WERI-Rb-1 (cell line): ENCODE data around the gene MSH3.

Source experiments
- DNase-seq: peaks from one replicate; pipeline ENCODE4 v3.0.0-alpha.2; 2020
- H3K27ac ChIP-seq: fragments of 250-450 bp; sonication (Bioruptor Pico); 2 replicates; pipeline ENCODE4 v1.5.1; 2020; ENCODE audit warnings: mild to moderate bottlenecking, moderate library complexity
- H3K27me3 ChIP-seq: fragments of 250-450 bp; sonication (Bioruptor Pico); 2 replicates; pipeline ENCODE4 v1.5.1; 2021; ENCODE audit warnings: mild to moderate bottlenecking, low read depth, moderate library complexity; ENCODE audit not compliant: insufficient read depth, severe bottlenecking
- H3K36me3 ChIP-seq: fragments of 250-450 bp; sonication (Bioruptor Pico); 2 replicates; pipeline ENCODE4 v1.5.1; 2020; ENCODE audit warnings: mild to moderate bottlenecking, moderate library complexity
- H3K4me3 ChIP-seq: 2 replicates; pipeline ENCODE4 v1.5.1; 2011; ENCODE audit warnings: low read depth, mild to moderate bottlenecking, control low read depth, low read length
- H3K9me3 ChIP-seq: fragments of 250-450 bp; sonication (Bioruptor Pico); 2 replicates; pipeline ENCODE4 v1.5.1; 2021; ENCODE audit warnings: mild to moderate bottlenecking, moderate library complexity; ENCODE audit not compliant: severe bottlenecking
- TF ChIP-seq, protein P1 (sequence below): IDR thresholded peaks from 2 replicates; pipeline ENCODE4 v1.5.1; 2011; ENCODE audit warnings: low read depth, mild to moderate bottlenecking, control low read depth, inconsistent platforms, low read length

MSH3 gene

GRCh38 chr5:80759866-80760577 is 105.6 kb downstream of the MSH3 start:
- Histone ChIP-seq H3K27ac (no peak overlapping the region), H3K36me3 (no peaks in the 10 kb centered on the region), H3K4me3 (no peak overlapping the region), H3K9me3 (no peaks in the 10 kb centered on the region), H3K27me3 (no peaks in the 10 kb centered on the region)
- TF ChIP-seq, protein P1, sequence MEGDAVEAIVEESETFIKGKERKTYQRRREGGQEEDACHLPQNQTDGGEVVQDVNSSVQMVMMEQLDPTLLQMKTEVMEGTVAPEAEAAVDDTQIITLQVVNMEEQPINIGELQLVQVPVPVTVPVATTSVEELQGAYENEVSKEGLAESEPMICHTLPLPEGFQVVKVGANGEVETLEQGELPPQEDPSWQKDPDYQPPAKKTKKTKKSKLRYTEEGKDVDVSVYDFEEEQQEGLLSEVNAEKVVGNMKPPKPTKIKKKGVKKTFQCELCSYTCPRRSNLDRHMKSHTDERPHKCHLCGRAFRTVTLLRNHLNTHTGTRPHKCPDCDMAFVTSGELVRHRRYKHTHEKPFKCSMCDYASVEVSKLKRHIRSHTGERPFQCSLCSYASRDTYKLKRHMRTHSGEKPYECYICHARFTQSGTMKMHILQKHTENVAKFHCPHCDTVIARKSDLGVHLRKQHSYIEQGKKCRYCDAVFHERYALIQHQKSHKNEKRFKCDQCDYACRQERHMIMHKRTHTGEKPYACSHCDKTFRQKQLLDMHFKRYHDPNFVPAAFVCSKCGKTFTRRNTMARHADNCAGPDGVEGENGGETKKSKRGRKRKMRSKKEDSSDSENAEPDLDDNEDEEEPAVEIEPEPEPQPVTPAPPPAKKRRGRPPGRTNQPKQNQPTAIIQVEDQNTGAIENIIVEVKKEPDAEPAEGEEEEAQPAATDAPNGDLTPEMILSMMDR, result no peak
- DNase-seq, result no peak

- TF ChIP-seq, protein P1, result no peak
- no peaks in the 10 kb centered on the region for H3K27me3 ChIP-seq
- H3K9me3 ChIP-seq, result no peaks in the 10 kb centered on the region
- no peak for DNase-seq
- H3K36me3 ChIP-seq, result no peaks in the 10 kb centered on the region
- H3K4me3 ChIP-seq, result no peak overlapping the region
- no peak overlapping the region for H3K27ac ChIP-seq
Measured at GRCh38 chr5:80760680-80761079, 106.2 kb downstream of the MSH3 start.

GRCh38 chr5:80761176-80761575 is 106.7 kb downstream of the MSH3 start:
- H3K27me3 ChIP-seq, result no peaks in the 10 kb centered on the region
- no peaks in the 10 kb centered on the region for H3K9me3 ChIP-seq
- no peaks in the 10 kb centered on the region for H3K36me3 ChIP-seq
- TF ChIP-seq, protein P1, result no peak
- H3K27ac ChIP-seq, result no peak overlapping the region
- DNase-seq, result no peak
- no peak overlapping the region for H3K4me3 ChIP-seq

GRCh38 chr5:80761966-80762365 is 107.5 kb downstream of the MSH3 start:
- no peaks in the 10 kb centered on the region for H3K27me3 ChIP-seq
- no peaks in the 10 kb centered on the region for H3K9me3 ChIP-seq
- no peak for DNase-seq
- TF ChIP-seq, protein P1, result no peak
- no peak overlapping the region for H3K4me3 ChIP-seq
- no peak overlapping the region for H3K27ac ChIP-seq
- no peaks in the 10 kb centered on the region for H3K36me3 ChIP-seq

GRCh38 chr5:80762573-80762972 is 108.1 kb downstream of the MSH3 start:
- H3K27me3 ChIP-seq, result no peaks in the 10 kb centered on the region
- H3K9me3 ChIP-seq, result no peaks in the 10 kb centered on the region
- no peak for DNase-seq
- no peak overlapping the region for H3K27ac ChIP-seq
- TF ChIP-seq, protein P1, result no peak
- no peak overlapping the region for H3K4me3 ChIP-seq
- no peaks in the 10 kb centered on the region for H3K36me3 ChIP-seq

DNA sequence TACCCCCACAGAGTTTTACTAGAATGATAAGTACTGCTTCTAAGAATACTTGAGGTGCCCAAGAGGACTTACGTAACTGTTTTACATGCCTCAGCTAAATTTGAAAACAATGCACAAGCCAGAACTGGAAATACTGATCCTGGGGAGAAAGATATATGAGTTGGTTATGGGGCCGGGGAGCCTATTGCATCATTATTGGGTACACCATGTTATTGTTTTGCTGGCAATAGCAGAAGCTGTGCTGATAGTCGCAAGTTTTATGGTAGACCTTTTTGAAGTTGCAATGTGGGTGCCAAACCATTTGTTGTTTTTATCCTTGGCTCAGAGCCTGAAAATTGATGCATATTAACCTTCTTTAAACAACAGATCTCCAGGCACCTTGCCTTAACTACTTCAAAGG is 108.8 kb downstream of the MSH3 start:
- Histone ChIP-seq H3K27ac (no peak overlapping the region), H3K27me3 (no peaks in the 10 kb centered on the region), H3K4me3 (no peak overlapping the region), H3K36me3 (no peaks in the 10 kb centered on the region; the same call in 1 of the 2 replicates), H3K9me3 (no peaks in the 10 kb centered on the region)
- no peak for DNase-seq
- TF ChIP-seq, protein P1, result no peak
